SK-N-SH treated with all-trans-retinoic acid at 6 μM for 48 hours (cell line): ENCODE data around the gene QKI.

Experiments
- ARNTL ChIP-seq: fragments of 450-650 bp; formaldehyde crosslinking; IDR thresholded peaks from 2 replicates; pipeline ENCODE4 v1.5.0; 2020; ENCODE audit warnings: low read depth, mild to moderate bottlenecking, moderate library complexity, borderline replicate concordance
- OSR1 ChIP-seq: fragments of 250-450 bp; sonication (Bioruptor Pico); IDR thresholded peaks from 2 replicates; pipeline ENCODE4 v1.8.0; 2022; ENCODE audit warnings: moderate library complexity, mild to moderate bottlenecking, inconsistent platforms
- PPARA ChIP-seq: fragments of 250-450 bp; sonication (Bioruptor Pico); IDR thresholded peaks from 2 replicates; pipeline ENCODE4 v1.5.0; 2020; ENCODE audit warnings: mild to moderate bottlenecking, borderline replicate concordance
- RARB ChIP-seq: fragments of 250-450 bp; sonication (Bioruptor Pico); IDR thresholded peaks from 2 replicates; pipeline ENCODE4 v1.8.0; 2021; ENCODE audit warnings: mild to moderate bottlenecking, moderate library complexity
- SNAI2 ChIP-seq: fragments of 250-450 bp; sonication (Bioruptor Pico); IDR thresholded peaks from 2 replicates; pipeline ENCODE4 v1.5.0; 2020; ENCODE audit warnings: mild to moderate bottlenecking, moderate library complexity
- TCF4 ChIP-seq: fragments of 250-450 bp; sonication (Bioruptor Pico); IDR thresholded peaks from 2 replicates; pipeline ENCODE4 v1.8.0; 2021; ENCODE audit warnings: mild to moderate bottlenecking, moderate library complexity, borderline replicate concordance
- TOX ChIP-seq: fragments of 250-450 bp; sonication (Bioruptor Pico); IDR thresholded peaks from 2 replicates; pipeline ENCODE4 v1.8.0; 2021; ENCODE audit warnings: mild to moderate bottlenecking, moderate library complexity, borderline replicate concordance
- ZFP3 ChIP-seq: fragments of 250-450 bp; sonication (Bioruptor Pico); IDR thresholded peaks from 2 replicates; pipeline ENCODE4 v1.5.0; 2020; ENCODE audit warnings: mild to moderate bottlenecking, moderate library complexity
- TF ChIP-seq, protein P1 (sequence below): fragments of 250-450 bp; sonication (Bioruptor Pico); IDR thresholded peaks from 2 replicates; pipeline ENCODE4 v1.5.0; 2020; ENCODE audit warnings: mild to moderate bottlenecking, moderate library complexity
- TF ChIP-seq, protein P2 (sequence below): fragments of 250-450 bp; sonication (Bioruptor Pico); IDR thresholded peaks from 2 replicates; pipeline ENCODE4 v1.5.1; 2020; ENCODE audit warnings: low read depth, mild to moderate bottlenecking, moderate library complexity
- TF ChIP-seq, protein P3 (sequence below): fragments of 250-450 bp; sonication (Bioruptor Pico); IDR thresholded peaks from 2 replicates; pipeline ENCODE4 v1.8.0; 2020; ENCODE audit warnings: mild to moderate bottlenecking, moderate library complexity, borderline replicate concordance

DNA sequence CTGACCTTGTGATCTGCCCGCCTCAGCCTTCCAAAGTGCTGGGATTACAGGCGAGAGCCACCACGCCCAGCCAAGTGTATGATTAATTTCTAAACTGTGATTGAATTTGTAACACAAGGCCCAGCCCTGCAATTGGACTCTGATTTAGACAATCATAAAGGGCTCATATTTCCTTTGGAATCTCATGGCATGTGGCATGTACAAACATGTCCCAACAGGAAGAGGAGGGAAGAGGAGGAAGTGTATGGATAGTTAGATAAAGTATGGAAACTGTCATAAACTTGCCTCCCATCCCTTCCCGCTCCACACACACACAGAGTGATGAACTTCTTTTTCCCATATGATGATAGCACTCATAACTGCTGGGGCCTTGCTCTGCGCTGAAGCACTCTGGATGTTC, 27.2 kb upstream of the QKI start:
- TF ChIP-seq PPARA (CRISPR knock-in tag) = no peak
- TF ChIP-seq ARNTL (CRISPR knock-in tag) = no peak
- TF ChIP-seq, protein P1, sequence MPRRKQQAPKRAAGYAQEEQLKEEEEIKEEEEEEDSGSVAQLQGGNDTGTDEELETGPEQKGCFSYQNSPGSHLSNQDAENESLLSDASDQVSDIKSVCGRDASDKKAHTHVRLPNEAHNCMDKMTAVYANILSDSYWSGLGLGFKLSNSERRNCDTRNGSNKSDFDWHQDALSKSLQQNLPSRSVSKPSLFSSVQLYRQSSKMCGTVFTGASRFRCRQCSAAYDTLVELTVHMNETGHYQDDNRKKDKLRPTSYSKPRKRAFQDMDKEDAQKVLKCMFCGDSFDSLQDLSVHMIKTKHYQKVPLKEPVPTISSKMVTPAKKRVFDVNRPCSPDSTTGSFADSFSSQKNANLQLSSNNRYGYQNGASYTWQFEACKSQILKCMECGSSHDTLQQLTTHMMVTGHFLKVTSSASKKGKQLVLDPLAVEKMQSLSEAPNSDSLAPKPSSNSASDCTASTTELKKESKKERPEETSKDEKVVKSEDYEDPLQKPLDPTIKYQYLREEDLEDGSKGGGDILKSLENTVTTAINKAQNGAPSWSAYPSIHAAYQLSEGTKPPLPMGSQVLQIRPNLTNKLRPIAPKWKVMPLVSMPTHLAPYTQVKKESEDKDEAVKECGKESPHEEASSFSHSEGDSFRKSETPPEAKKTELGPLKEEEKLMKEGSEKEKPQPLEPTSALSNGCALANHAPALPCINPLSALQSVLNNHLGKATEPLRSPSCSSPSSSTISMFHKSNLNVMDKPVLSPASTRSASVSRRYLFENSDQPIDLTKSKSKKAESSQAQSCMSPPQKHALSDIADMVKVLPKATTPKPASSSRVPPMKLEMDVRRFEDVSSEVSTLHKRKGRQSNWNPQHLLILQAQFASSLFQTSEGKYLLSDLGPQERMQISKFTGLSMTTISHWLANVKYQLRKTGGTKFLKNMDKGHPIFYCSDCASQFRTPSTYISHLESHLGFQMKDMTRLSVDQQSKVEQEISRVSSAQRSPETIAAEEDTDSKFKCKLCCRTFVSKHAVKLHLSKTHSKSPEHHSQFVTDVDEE (CRISPR knock-in tag) = no peak
- TF ChIP-seq TCF4 (CRISPR knock-in tag) = no peak
- TF ChIP-seq, protein P2, sequence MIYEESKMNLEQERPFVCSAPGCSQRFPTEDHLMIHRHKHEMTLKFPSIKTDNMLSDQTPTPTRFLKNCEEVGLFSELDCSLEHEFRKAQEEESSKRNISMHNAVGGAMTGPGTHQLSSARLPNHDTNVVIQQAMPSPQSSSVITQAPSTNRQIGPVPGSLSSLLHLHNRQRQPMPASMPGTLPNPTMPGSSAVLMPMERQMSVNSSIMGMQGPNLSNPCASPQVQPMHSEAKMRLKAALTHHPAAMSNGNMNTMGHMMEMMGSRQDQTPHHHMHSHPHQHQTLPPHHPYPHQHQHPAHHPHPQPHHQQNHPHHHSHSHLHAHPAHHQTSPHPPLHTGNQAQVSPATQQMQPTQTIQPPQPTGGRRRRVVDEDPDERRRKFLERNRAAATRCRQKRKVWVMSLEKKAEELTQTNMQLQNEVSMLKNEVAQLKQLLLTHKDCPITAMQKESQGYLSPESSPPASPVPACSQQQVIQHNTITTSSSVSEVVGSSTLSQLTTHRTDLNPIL (CRISPR knock-in tag) = no peak
- TF ChIP-seq, protein P3, sequence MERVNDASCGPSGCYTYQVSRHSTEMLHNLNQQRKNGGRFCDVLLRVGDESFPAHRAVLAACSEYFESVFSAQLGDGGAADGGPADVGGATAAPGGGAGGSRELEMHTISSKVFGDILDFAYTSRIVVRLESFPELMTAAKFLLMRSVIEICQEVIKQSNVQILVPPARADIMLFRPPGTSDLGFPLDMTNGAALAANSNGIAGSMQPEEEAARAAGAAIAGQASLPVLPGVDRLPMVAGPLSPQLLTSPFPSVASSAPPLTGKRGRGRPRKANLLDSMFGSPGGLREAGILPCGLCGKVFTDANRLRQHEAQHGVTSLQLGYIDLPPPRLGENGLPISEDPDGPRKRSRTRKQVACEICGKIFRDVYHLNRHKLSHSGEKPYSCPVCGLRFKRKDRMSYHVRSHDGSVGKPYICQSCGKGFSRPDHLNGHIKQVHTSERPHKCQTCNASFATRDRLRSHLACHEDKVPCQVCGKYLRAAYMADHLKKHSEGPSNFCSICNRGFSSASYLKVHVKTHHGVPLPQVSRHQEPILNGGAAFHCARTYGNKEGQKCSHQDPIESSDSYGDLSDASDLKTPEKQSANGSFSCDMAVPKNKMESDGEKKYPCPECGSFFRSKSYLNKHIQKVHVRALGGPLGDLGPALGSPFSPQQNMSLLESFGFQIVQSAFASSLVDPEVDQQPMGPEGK (CRISPR knock-in tag) = no peak
- no peak for TF ChIP-seq ZFP3 (CRISPR knock-in tag)
- no peak for TF ChIP-seq OSR1 (CRISPR knock-in tag)
- TF ChIP-seq TOX (CRISPR knock-in tag) = no peak
- TF ChIP-seq SNAI2 = no peak
- TF ChIP-seq RARB (CRISPR knock-in tag) = no peak
